ENCODE measurements around the gene KCNK4. TPM values are rescaled to one million over a fixed set of nuclear protein-coding genes. Genes with fewer than 3 reads are reported as not detected.

KCNK4 gene
- total and polyA plus RNA-seq, 2 of the 13 experiments (the other 11 are each of a cell fraction or from before 2014, with no cell fraction given), result not detected

DNA sequence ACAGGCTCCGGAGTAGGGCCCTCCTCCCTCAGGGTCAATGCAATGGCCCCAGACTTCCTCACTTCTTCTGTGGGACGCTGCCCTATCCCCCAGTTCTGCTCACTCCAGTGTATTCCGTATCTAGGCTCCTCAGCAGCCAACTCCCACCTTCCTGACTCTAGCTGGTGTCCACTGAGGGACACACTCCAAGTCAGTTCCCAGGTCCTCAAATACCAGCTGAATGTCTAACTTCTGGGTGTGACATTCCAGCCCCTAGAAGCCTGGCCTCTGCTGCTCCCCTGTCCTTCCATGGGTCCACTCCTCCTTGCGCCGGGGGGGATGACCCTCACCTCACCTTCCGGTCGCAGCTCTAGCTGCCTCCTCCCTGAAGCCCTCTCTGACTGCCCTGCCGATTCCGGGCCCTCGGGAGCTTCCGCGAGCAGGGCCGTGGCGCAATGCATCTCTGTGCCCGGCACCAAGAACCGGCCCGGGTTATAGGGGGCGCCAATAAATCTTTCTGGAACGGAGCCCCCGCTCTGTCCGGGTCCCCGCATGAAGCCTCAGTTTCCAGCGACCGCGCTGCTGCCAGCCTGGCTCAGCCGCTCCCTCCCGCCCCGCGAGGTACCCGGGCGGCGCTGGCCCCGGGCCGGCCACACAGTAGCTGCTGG lies 22.1 kb upstream of the KCNK4 start (continued):
- peak; percentile 40; the same call in 1 of the 2 replicates for TF ChIP-seq ZNF777 (CRISPR knock-in tag; IDR thresholded peaks at IDR 0.05)
- TF ChIP-seq, protein P1, sequence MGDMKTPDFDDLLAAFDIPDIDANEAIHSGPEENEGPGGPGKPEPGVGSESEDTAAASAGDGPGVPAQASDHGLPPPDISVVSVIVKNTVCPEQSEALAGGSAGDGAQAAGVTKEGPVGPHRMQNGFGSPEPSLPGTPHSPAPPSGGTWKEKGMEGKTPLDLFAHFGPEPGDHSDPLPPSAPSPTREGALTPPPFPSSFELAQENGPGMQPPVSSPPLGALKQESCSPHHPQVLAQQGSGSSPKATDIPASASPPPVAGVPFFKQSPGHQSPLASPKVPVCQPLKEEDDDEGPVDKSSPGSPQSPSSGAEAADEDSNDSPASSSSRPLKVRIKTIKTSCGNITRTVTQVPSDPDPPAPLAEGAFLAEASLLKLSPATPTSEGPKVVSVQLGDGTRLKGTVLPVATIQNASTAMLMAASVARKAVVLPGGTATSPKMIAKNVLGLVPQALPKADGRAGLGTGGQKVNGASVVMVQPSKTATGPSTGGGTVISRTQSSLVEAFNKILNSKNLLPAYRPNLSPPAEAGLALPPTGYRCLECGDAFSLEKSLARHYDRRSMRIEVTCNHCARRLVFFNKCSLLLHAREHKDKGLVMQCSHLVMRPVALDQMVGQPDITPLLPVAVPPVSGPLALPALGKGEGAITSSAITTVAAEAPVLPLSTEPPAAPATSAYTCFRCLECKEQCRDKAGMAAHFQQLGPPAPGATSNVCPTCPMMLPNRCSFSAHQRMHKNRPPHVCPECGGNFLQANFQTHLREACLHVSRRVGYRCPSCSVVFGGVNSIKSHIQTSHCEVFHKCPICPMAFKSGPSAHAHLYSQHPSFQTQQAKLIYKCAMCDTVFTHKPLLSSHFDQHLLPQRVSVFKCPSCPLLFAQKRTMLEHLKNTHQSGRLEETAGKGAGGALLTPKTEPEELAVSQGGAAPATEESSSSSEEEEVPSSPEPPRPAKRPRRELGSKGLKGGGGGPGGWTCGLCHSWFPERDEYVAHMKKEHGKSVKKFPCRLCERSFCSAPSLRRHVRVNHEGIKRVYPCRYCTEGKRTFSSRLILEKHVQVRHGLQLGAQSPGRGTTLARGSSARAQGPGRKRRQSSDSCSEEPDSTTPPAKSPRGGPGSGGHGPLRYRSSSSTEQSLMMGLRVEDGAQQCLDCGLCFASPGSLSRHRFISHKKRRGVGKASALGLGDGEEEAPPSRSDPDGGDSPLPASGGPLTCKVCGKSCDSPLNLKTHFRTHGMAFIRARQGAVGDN (CRISPR knock-in tag; IDR thresholded peaks at IDR 0.05), result 0 out of 2 replicates have a peak, but pooled peaks have one; percentile 25
- TF ChIP-seq IKZF1 (IDR thresholded peaks at IDR 0.05), result no peak
- TF ChIP-seq FOXJ3 (CRISPR knock-in tag; IDR thresholded peaks at IDR 0.05; ENCODE audit: borderline replicate concordance), result no peak
- no peak for TF ChIP-seq HOXD1 (CRISPR knock-in tag; IDR thresholded peaks at IDR 0.05)
- peak; percentile 3 for TF ChIP-seq ASH2L (IDR thresholded peaks at IDR 0.05; ENCODE audit: insufficient read length, low read depth, low read length)
- TF ChIP-seq, protein P2, sequence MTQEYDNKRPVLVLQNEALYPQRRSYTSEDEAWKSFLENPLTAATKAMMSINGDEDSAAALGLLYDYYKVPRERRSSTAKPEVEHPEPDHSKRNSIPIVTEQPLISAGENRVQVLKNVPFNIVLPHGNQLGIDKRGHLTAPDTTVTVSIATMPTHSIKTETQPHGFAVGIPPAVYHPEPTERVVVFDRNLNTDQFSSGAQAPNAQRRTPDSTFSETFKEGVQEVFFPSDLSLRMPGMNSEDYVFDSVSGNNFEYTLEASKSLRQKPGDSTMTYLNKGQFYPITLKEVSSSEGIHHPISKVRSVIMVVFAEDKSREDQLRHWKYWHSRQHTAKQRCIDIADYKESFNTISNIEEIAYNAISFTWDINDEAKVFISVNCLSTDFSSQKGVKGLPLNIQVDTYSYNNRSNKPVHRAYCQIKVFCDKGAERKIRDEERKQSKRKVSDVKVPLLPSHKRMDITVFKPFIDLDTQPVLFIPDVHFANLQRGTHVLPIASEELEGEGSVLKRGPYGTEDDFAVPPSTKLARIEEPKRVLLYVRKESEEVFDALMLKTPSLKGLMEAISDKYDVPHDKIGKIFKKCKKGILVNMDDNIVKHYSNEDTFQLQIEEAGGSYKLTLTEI (CRISPR knock-in tag; conservative IDR thresholded peaks at IDR 0.05), result no peak
- TF ChIP-seq, protein P3, sequence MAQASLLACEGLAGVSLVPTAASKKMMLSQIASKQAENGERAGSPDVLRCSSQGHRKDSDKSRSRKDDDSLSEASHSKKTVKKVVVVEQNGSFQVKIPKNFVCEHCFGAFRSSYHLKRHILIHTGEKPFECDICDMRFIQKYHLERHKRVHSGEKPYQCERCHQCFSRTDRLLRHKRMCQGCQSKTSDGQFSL (CRISPR knock-in tag; IDR thresholded peaks at IDR 0.05), result 0 out of 2 replicates have a peak, but pooled peaks have one; percentile 47
- 0 out of 2 replicates have a peak, but pooled peaks have one; percentile 60 for TF ChIP-seq ZNF569 (CRISPR knock-in tag; IDR thresholded peaks at IDR 0.05; ENCODE audit: borderline replicate concordance)
- TF ChIP-seq KDM1A (CRISPR knock-in tag; IDR thresholded peaks at IDR 0.05), result peak; percentile 50; the same call in 1 of the 2 replicates
- TF ChIP-seq, protein P4, sequence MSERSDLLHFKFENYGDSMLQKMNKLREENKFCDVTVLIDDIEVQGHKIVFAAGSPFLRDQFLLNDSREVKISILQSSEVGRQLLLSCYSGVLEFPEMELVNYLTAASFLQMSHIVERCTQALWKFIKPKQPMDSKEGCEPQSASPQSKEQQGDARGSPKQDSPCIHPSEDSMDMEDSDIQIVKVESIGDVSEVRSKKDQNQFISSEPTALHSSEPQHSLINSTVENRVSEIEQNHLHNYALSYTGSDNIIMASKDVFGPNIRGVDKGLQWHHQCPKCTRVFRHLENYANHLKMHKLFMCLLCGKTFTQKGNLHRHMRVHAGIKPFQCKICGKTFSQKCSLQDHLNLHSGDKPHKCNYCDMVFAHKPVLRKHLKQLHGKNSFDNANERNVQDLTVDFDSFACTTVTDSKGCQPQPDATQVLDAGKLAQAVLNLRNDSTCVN (CRISPR knock-in tag; IDR thresholded peaks at IDR 0.05; ENCODE audit: borderline replicate concordance), result no peak
- TF ChIP-seq, protein P5, sequence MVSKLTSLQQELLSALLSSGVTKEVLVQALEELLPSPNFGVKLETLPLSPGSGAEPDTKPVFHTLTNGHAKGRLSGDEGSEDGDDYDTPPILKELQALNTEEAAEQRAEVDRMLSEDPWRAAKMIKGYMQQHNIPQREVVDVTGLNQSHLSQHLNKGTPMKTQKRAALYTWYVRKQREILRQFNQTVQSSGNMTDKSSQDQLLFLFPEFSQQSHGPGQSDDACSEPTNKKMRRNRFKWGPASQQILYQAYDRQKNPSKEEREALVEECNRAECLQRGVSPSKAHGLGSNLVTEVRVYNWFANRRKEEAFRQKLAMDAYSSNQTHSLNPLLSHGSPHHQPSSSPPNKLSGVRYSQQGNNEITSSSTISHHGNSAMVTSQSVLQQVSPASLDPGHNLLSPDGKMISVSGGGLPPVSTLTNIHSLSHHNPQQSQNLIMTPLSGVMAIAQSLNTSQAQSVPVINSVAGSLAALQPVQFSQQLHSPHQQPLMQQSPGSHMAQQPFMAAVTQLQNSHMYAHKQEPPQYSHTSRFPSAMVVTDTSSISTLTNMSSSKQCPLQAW (CRISPR knock-in tag; IDR thresholded peaks at IDR 0.05), result peak; percentile 30; the same call in 1 of the 2 replicates
- TF ChIP-seq ETV6 (CRISPR knock-in tag; conservative IDR thresholded peaks at IDR 0.05), result 0 out of 2 replicates have a peak, but pooled peaks have one; percentile 18
- no peak for TF ChIP-seq ZNF557 (CRISPR knock-in tag; IDR thresholded peaks at IDR 0.05)
- no peak for TF ChIP-seq ZFY (CRISPR knock-in tag; IDR thresholded peaks at IDR 0.05)
- no peak for TF ChIP-seq ZFX (CRISPR knock-in tag; IDR thresholded peaks at IDR 0.05; ENCODE audit: low read depth)
- TF ChIP-seq SPEN (CRISPR knock-in tag; IDR thresholded peaks at IDR 0.05; ENCODE audit: low read depth), result no peak
- TF ChIP-seq MTA1 (CRISPR knock-in tag; IDR thresholded peaks at IDR 0.05; ENCODE audit: borderline replicate concordance), result peak; percentile 28; the same call in 1 of the 2 replicates
- TF ChIP-seq MED13 (CRISPR knock-in tag; IDR thresholded peaks at IDR 0.05), result no peak
- TF ChIP-seq GABPA (IDR thresholded peaks at IDR 0.05; ENCODE audit: low read depth, low read length), result peak; percentile 39; the same call in 1 of the 2 replicates
- peak; percentile 73 for TF ChIP-seq GABPA (CRISPR knock-in tag; IDR thresholded peaks at IDR 0.05; ENCODE audit: low read depth)

Data from HepG2 (cell line).